ENCODE data around the gene GSTM3. TPM values are rescaled to one million over a fixed set of nuclear protein-coding genes. Genes with fewer than 3 reads are reported as not detected.
A peak's percentile ranks its signal among the peaks of the same experiment; 100 is the strongest.
"Not testable (repeated sequence)": the region's sequence is repeated elsewhere in the genome, so short reads cannot be mapped to it uniquely, and the experiment has no call there.

Gene GSTM3
- total RNA-seq, 1 experiment from 2014 or later = 2.2 TPM

DNA sequence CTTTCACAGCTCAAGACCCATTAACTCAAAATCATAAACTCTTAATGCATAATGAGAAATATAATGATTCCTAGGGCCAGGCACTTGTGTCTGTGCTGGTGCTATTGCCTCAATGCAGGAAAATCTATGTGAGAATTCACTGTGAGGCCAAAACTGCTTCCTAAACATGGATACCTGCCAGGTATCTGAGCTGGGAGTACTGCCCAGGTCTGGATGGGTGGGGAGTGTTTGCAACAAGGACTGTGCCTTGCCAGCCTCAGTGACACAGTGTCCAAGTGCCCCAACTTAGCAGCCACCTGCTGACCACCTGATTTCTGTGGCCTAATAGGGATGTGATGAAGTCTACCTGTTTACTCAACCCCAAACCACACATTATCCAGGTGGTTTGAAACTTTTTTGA lies 31.0 kb downstream of the GSTM3 start:
- H3K4me3 Mint-ChIP-seq; ATAC-seq; CTCF ChIA-PET; DNase-seq (ENCODE audit: low spot score); H3K27me3 Mint-ChIP-seq (ENCODE audit: low read depth); H3K27ac Mint-ChIP-seq; POLR2A ChIA-PET; H3K4me1 Mint-ChIP-seq: not testable (repeated sequence)
- Mint-ChIP-seq H3K9me3 (peaks cover 30% of the 10 kb centered on the region), H3K36me3 (peaks cover 15% of the 10 kb centered on the region)

DNA sequence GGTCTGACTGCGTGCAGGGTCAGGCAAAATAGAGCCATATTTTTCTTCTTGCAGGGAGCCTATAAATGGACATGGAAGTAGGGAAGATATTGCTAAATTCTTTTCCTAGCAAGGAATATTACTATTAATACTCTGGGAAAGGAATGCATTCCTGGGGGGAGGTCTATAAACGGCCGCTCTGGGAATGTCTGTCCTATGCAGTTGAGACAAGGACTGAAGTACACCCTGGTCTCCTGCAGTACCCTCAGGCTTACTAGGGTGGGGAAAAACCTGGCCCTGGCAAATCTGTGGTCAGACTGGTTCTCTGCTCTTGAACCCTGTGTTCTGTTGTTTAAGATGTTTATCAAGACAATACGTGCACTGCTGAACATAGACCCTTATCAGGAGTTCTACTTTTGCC lies 31.9 kb downstream of the GSTM3 start:
- DNase-seq (ENCODE audit: low spot score); H3K27ac Mint-ChIP-seq; H3K4me1 Mint-ChIP-seq; H3K4me3 Mint-ChIP-seq; CTCF ChIA-PET; POLR2A ChIA-PET; ATAC-seq; H3K27me3 Mint-ChIP-seq (ENCODE audit: low read depth): not testable (repeated sequence)
- H3K9me3 Mint-ChIP-seq = peaks cover 39% of the 10 kb centered on the region
- peaks cover 20% of the 10 kb centered on the region for H3K36me3 Mint-ChIP-seq

DNA sequence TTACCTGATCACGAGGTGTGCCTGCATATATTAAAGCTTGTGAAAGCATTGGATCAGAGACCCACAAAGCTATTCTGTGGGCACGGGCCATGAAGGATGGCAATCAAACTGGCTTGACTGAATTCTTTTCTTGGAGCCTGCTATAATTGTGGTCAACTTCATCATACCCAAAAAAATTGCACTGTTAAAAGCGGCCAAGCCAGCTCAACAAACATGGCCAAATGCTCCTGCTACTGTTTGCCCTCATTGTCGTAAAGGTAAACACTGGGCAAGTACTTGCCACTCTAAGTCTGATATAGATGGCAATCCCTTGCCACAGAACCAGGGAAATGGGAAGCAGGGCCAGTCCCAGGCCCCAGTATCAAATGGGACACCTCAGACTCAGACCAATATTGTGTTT lies 35.4 kb downstream of the GSTM3 start:
- TF ChIP-seq JAZF1 (CRISPR knock-in tag; IDR thresholded peaks at IDR 0.05) (no peak), NR1H2 (CRISPR knock-in tag; IDR thresholded peaks at IDR 0.05) (no peak), ZNF219 (CRISPR knock-in tag; IDR thresholded peaks at IDR 0.05; ENCODE audit: borderline replicate concordance) (no peak), ELF4 (CRISPR knock-in tag; IDR thresholded peaks at IDR 0.05; ENCODE audit: low read depth) (no peak), ZNF396 (CRISPR knock-in tag; IDR thresholded peaks at IDR 0.05; ENCODE audit: borderline replicate concordance) (no peak)
- TF ChIP-seq, protein P1, sequence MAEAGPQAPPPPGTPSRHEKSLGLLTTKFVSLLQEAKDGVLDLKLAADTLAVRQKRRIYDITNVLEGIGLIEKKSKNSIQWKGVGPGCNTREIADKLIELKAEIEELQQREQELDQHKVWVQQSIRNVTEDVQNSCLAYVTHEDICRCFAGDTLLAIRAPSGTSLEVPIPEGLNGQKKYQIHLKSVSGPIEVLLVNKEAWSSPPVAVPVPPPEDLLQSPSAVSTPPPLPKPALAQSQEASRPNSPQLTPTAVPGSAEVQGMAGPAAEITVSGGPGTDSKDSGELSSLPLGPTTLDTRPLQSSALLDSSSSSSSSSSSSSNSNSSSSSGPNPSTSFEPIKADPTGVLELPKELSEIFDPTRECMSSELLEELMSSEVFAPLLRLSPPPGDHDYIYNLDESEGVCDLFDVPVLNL (CRISPR knock-in tag; IDR thresholded peaks at IDR 0.05; ENCODE audit: borderline replicate concordance, low read depth) = no peak
- TF ChIP-seq, protein P2, sequence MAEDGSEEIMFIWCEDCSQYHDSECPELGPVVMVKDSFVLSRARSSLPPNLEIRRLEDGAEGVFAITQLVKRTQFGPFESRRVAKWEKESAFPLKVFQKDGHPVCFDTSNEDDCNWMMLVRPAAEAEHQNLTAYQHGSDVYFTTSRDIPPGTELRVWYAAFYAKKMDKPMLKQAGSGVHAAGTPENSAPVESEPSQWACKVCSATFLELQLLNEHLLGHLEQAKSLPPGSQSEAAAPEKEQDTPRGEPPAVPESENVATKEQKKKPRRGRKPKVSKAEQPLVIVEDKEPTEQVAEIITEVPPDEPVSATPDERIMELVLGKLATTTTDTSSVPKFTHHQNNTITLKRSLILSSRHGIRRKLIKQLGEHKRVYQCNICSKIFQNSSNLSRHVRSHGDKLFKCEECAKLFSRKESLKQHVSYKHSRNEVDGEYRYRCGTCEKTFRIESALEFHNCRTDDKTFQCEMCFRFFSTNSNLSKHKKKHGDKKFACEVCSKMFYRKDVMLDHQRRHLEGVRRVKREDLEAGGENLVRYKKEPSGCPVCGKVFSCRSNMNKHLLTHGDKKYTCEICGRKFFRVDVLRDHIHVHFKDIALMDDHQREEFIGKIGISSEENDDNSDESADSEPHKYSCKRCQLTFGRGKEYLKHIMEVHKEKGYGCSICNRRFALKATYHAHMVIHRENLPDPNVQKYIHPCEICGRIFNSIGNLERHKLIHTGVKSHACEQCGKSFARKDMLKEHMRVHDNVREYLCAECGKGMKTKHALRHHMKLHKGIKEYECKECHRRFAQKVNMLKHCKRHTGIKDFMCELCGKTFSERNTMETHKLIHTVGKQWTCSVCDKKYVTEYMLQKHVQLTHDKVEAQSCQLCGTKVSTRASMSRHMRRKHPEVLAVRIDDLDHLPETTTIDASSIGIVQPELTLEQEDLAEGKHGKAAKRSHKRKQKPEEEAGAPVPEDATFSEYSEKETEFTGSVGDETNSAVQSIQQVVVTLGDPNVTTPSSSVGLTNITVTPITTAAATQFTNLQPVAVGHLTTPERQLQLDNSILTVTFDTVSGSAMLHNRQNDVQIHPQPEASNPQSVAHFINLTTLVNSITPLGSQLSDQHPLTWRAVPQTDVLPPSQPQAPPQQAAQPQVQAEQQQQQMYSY (CRISPR knock-in tag; IDR thresholded peaks at IDR 0.05) = no peak
- TF ChIP-seq, protein P3, sequence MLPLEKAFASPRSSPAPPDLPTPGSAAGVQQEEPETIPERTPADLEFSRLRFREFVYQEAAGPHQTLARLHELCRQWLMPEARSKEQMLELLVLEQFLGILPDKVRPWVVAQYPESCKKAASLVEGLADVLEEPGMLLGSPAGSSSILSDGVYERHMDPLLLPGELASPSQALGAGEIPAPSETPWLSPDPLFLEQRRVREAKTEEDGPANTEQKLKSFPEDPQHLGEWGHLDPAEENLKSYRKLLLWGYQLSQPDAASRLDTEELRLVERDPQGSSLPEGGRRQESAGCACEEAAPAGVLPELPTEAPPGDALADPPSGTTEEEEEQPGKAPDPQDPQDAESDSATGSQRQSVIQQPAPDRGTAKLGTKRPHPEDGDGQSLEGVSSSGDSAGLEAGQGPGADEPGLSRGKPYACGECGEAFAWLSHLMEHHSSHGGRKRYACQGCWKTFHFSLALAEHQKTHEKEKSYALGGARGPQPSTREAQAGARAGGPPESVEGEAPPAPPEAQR (CRISPR knock-in tag; IDR thresholded peaks at IDR 0.05) = no peak
- H3K27me3 Mint-ChIP-seq (ENCODE audit: low read depth) = peaks cover 7% of the 10 kb centered on the region
- ChIA-PET POLR2A (no interaction called here), CTCF (interaction anchor here (0.8 to 2.2 kb wide), 2 partner anchors 62 to 65 kb away, joined by 3 to 31 read pairs; no protein-coding TSS in a partner anchor)
- no peaks in the 10 kb centered on the region for H3K4me1 Mint-ChIP-seq
- DNase-seq (ENCODE audit: low spot score) = no peak
- H3K36me3 Mint-ChIP-seq = peaks cover 28% of the 10 kb centered on the region
- no peak overlapping the region for H3K4me3 Mint-ChIP-seq
- no peak overlapping the region for H3K27ac Mint-ChIP-seq
- peaks cover 51% of the 10 kb centered on the region for H3K9me3 Mint-ChIP-seq
- no peak for ATAC-seq

DNA sequence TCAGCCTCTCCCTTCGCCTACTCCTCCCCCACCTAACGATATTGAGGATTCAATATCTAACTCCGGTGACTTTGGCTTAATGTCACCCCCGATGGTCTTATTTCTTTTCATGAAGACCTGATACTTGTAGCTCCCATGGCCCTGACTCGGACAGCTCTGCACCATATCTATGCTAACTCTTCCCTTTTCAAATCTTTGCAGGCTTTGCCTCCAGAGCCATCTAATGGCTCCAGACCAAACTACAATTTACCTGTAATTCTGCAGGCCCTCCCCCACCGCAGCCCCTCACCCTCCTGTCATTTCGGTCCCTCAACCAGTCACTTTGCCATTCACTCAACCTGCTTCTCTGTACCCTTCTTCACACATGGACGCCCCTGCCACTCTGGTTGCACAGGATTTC lies 36.7 kb downstream of the GSTM3 start:
- no peaks in the 10 kb centered on the region for H3K4me1 Mint-ChIP-seq
- no peak overlapping the region for H3K27ac Mint-ChIP-seq
- POLR2A ChIA-PET = no interaction called here
- peaks cover 23% of the 10 kb centered on the region for H3K36me3 Mint-ChIP-seq
- H3K4me3 Mint-ChIP-seq = no peak overlapping the region
- ATAC-seq (peak; percentile 43), DNase-seq (ENCODE audit: low spot score) (no peak)
- TF ChIP-seq CREB1 (CRISPR knock-in tag; IDR thresholded peaks at IDR 0.05) = no peak
- no peak for TF ChIP-seq ZNF396 (CRISPR knock-in tag; IDR thresholded peaks at IDR 0.05; ENCODE audit: borderline replicate concordance)
- CTCF ChIA-PET = interaction anchor here (0.7 to 2.2 kb wide), 9 partner anchors 36 to 280 kb away, joined by 3 to 31 read pairs (median 4); partner anchors contain the start of gene AHCYL1
- peaks cover 46% of the 10 kb centered on the region for H3K9me3 Mint-ChIP-seq
- peaks cover 7% of the 10 kb centered on the region for H3K27me3 Mint-ChIP-seq (ENCODE audit: low read depth)

DNA sequence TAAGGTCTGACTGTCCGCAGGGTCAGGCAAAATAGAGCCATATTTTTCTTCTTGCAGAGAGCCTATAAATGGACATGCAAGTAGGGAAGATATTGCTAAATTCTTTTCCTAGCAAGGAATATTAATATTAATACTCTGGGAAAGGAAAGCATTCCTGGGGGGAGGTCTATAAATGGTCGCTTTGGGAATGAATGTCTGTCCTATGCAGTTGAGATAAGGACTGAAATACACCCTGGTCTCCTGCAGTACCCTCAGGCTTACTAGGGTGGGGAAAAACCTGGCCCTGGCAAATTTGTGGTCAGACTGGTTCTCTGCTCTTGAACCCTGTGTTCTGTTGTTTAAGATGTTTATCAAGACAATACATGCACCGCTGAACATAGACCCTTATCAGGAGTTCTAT lies 37.9 kb downstream of the GSTM3 start:
- POLR2A ChIA-PET; H3K27me3 Mint-ChIP-seq (ENCODE audit: low read depth); ATAC-seq; DNase-seq (ENCODE audit: low spot score); H3K4me3 Mint-ChIP-seq; H3K4me1 Mint-ChIP-seq; CTCF ChIA-PET; H3K27ac Mint-ChIP-seq: not testable (repeated sequence)
- peaks cover 13% of the 10 kb centered on the region for H3K36me3 Mint-ChIP-seq
- H3K9me3 Mint-ChIP-seq = peaks cover 34% of the 10 kb centered on the region

DNA sequence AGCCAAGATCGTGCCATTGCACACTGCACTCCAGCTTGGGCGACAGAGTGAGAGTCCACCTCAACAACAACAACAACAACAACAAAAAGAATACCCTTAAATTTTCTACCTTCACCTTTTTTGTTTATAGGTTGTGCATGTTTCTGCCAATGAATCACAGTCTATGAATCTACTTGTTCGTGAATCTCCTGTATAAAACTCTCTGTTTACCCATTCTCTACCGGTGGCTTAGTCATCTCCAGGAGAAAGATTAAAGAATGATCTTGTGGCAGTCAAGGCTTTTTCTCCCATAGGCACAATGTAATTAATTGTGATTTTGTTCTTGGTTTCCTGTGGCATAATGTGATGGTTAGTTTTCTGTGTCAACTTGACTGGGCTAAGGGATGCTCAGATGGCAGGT lies 43.0 kb downstream of the GSTM3 start:
- H3K4me1 Mint-ChIP-seq; POLR2A ChIA-PET; H3K36me3 Mint-ChIP-seq; DNase-seq (ENCODE audit: low spot score); H3K27me3 Mint-ChIP-seq (ENCODE audit: low read depth); ATAC-seq; H3K27ac Mint-ChIP-seq; CTCF ChIA-PET; H3K4me3 Mint-ChIP-seq; H3K9me3 Mint-ChIP-seq: not testable (repeated sequence)
